H1 (cell line): ENCODE measurements around the gene SLC10A2. TPM values are rescaled to one million over a fixed set of nuclear protein-coding genes. Genes with fewer than 3 reads are reported as not detected.

Source experiments
- CTCF ChIA-PET: fragments of 300-600 bp; sonication (Branson Sonifier 250); formaldehyde crosslinking; loops from one replicate; lab custom pipeline; 2021; ENCODE audit not compliant: partially characterized antibody; lab: Charles Lee
- POLR2A ChIA-PET: fragments of 300-600 bp; sonication (Branson Sonifier 250); formaldehyde crosslinking; loops from one replicate; lab custom pipeline; 2021; ENCODE audit warnings: inconsistent platforms; ENCODE audit not compliant: partially characterized antibody; lab: Charles Lee
- DNase-seq, 2 experiments: peaks; one replicate each; pipeline versions ENCODE4 v3.0.0 to v3.0.0-alpha.2; 2010 to 2022; ENCODE audit warnings: low spot score in 2 of 2, low read depth in 1 of 2, mixed read lengths in 1 of 2
- FAIRE-seq: peaks from 2 replicates; lab custom pipeline; 2011; peaks lifted over from hg19 to GRCh38; lab: Jason Lieb, UNC
- H2AFZ ChIP-seq: 2 replicates; pipeline ENCODE4 v1.8.1; 2012; ENCODE audit warnings: low read length, inconsistent platforms
- H2AK5ac ChIP-seq: 2 replicates; pipeline ENCODE4 v1.6.1; 2013; ENCODE audit warnings: low read depth, low read length
- H2BK120ac ChIP-seq: replicated peaks from 2 replicates; pipeline ENCODE3; 2013; ENCODE audit warnings: low read depth, low read length, inconsistent platforms
- H2BK12ac ChIP-seq: 2 replicates; pipeline ENCODE4 v1.6.1; 2013; ENCODE audit warnings: low read depth, low read length
- H2BK15ac ChIP-seq: 2 replicates; pipeline ENCODE4 v1.6.1; 2013; ENCODE audit warnings: low read length
- H2BK20ac ChIP-seq: 2 replicates; pipeline ENCODE4 v1.6.1; 2013; ENCODE audit warnings: low read length
- H2BK5ac ChIP-seq: 2 replicates; pipeline ENCODE4 v1.6.1; 2013; ENCODE audit warnings: low read depth, low read length
- H3K14ac ChIP-seq: 2 replicates; pipeline ENCODE4 v1.6.1; 2013; ENCODE audit warnings: inconsistent platforms; ENCODE audit not compliant: insufficient read length
- H3K18ac ChIP-seq: 2 replicates; pipeline ENCODE4 v1.6.1; 2013; ENCODE audit warnings: low read length; ENCODE audit errors: extremely low read depth
- H3K23ac ChIP-seq: 2 replicates; pipeline ENCODE4 v1.6.1; 2013; ENCODE audit warnings: inconsistent platforms; ENCODE audit not compliant: insufficient read length
- H3K23me2 ChIP-seq: 2 replicates; pipeline ENCODE4 v1.6.1; 2013; ENCODE audit warnings: low read depth, low read length
- H3K27ac ChIP-seq: 2 replicates; pipeline ENCODE4 v1.6.1; 2011; ENCODE audit warnings: low read depth, low read length, inconsistent platforms
- H3K27me3 ChIP-seq, 4 experiments: replicated peaks in 1 of 4; 1 replicate in 1 of 4; 2 replicates in 3 of 4; pipeline versions ENCODE4 v1.6.1 to v1.8.1; 2011 to 2013; ENCODE audit warnings: low read length in 3 of 4, mild to moderate bottlenecking in 3 of 4, inconsistent platforms in 2 of 4, mixed read lengths in 2 of 4, moderate library complexity in 1 of 4; ENCODE audit not compliant: control insufficient read depth in 3 of 4, insufficient read depth in 3 of 4; ENCODE audit errors: extremely low read depth in 1 of 4
- H3K36me3 ChIP-seq, 4 experiments: 2 replicates each; pipeline versions ENCODE4 v1.6.1 to v1.8.1; 2011 to 2013; ENCODE audit warnings: mild to moderate bottlenecking in 4 of 4, low read length in 3 of 4, moderate library complexity in 2 of 4, control low read depth in 1 of 4, inconsistent platforms in 1 of 4; ENCODE audit not compliant: insufficient read depth in 4 of 4, control insufficient read depth in 2 of 4
- H3K4ac ChIP-seq: replicated peaks from 2 replicates; pipeline ENCODE3; 2013; ENCODE audit warnings: low read length, low read depth, mixed read lengths, inconsistent platforms; ENCODE audit not compliant: insufficient read length
- H3K4me1 ChIP-seq, 4 experiments: replicated peaks in 1 of 4; 1 replicate in 1 of 4; 2 replicates in 3 of 4; pipeline versions ENCODE4 v1.6.1 to v1.8.1; 2011 to 2013; ENCODE audit warnings: low read length in 3 of 4, inconsistent platforms in 2 of 4, mixed read lengths in 1 of 4; ENCODE audit not compliant: insufficient read depth in 4 of 4, control insufficient read depth in 3 of 4
- H3K4me2 ChIP-seq, 2 experiments: 2 replicates each; pipeline versions ENCODE4 v1.6.1 to v1.8.1; 2011 to 2013; ENCODE audit warnings: low read depth in 2 of 2, low read length in 2 of 2, control low read depth in 1 of 2, inconsistent platforms in 1 of 2, mild to moderate bottlenecking in 1 of 2; ENCODE audit not compliant: insufficient read depth in 1 of 2
- H3K4me3 ChIP-seq, 4 experiments: fragments of 200-600, 300-600 bp in 1 of 4; sonication (generic), shearing (Covaris generic), sonication (Bioruptor Twin) in 1 of 4; 2 replicates each; pipeline versions ENCODE4 v1.5.1 to v1.8.1; 2011 to 2016; ENCODE audit warnings: low read length in 4 of 4, low read depth in 3 of 4, control low read depth in 2 of 4, inconsistent platforms in 2 of 4, mild to moderate bottlenecking in 2 of 4, mixed read lengths in 1 of 4, moderate library complexity in 1 of 4; ENCODE audit not compliant: insufficient read depth in 2 of 4; ENCODE audit errors: extremely low read depth in 1 of 4
- H3K56ac ChIP-seq: replicated peaks from 2 replicates; pipeline ENCODE3; 2013; ENCODE audit warnings: low read depth, mild to moderate bottlenecking, mixed read lengths, low read length, inconsistent platforms; ENCODE audit not compliant: insufficient read length
- H3K79me1 ChIP-seq: 2 replicates; pipeline ENCODE4 v1.6.1; 2013; ENCODE audit warnings: low read depth, low read length, control low read depth
- H3K79me2 ChIP-seq, 2 experiments: 2 replicates each; pipeline versions ENCODE4 v1.6.1 to v1.8.1; 2012 to 2013; ENCODE audit warnings: low read length in 2 of 2, mild to moderate bottlenecking in 2 of 2, inconsistent platforms in 1 of 2; ENCODE audit not compliant: insufficient read depth in 2 of 2, control insufficient read depth in 1 of 2
- H3K9ac ChIP-seq, 4 experiments: replicated peaks in 1 of 4; 1 replicate in 1 of 4; 2 replicates in 3 of 4; pipeline versions ENCODE4 v1.6.1 to v1.8.1; 2011 to 2013; ENCODE audit warnings: low read depth in 3 of 4, low read length in 3 of 4, control low read depth in 2 of 4, mild to moderate bottlenecking in 2 of 4, moderate library complexity in 2 of 4, inconsistent platforms in 1 of 4; ENCODE audit errors: extremely low read depth in 1 of 4
- H3K9me3 ChIP-seq, 2 experiments: 2 replicates each; pipeline versions ENCODE4 v1.6.1 to v1.8.1; 2012 to 2013; ENCODE audit warnings: mild to moderate bottlenecking in 2 of 2, moderate library complexity in 2 of 2, control low read depth in 1 of 2, inconsistent platforms in 1 of 2, low read depth in 1 of 2, low read length in 1 of 2, mixed read lengths in 1 of 2; ENCODE audit not compliant: insufficient read depth in 2 of 2
- H4K20me1 ChIP-seq, 2 experiments: replicated peaks in 1 of 2; 2 replicates each; pipeline versions ENCODE3 to v1.8.1; 2011 to 2013; ENCODE audit warnings: inconsistent platforms in 2 of 2, low read length in 2 of 2, mild to moderate bottlenecking in 1 of 2; ENCODE audit not compliant: insufficient read depth in 2 of 2, control insufficient read depth in 1 of 2
- H4K5ac ChIP-seq: 2 replicates; pipeline ENCODE4 v1.6.1; 2013; ENCODE audit warnings: low read length, low read depth, mixed read lengths, inconsistent platforms; ENCODE audit not compliant: insufficient read length
- H4K8ac ChIP-seq: 2 replicates; pipeline ENCODE4 v1.8.0; 2013; ENCODE audit warnings: mild to moderate bottlenecking, moderate library complexity, low read length, inconsistent platforms; ENCODE audit not compliant: insufficient read depth; ENCODE audit errors: extremely low read depth
- H4K91ac ChIP-seq: replicated peaks from 2 replicates; pipeline ENCODE3; 2013; ENCODE audit warnings: low read length, mixed read lengths, inconsistent platforms; ENCODE audit not compliant: insufficient read length
- CBX5 ChIP-seq: fragments of 300-800, 300-1000 bp; sonication (generic); IDR thresholded peaks from 2 replicates; pipeline ENCODE4 v1.7.1; 2016; ENCODE audit warnings: antibody characterized with exemption, low read length, low read depth
- CHD2 ChIP-seq: IDR thresholded peaks from 2 replicates; pipeline ENCODE4 v1.6.1; 2012; ENCODE audit warnings: low read length, improper control_type of control experiment
- CTCF ChIP-seq, 3 experiments: IDR thresholded peaks; 1 replicate in 2 of 3; 2 replicates in 1 of 3; pipeline versions ENCODE4 v1.5.1 to v1.6.1; 2011; ENCODE audit warnings: low read length in 3 of 3, mild to moderate bottlenecking in 3 of 3, inconsistent platforms in 2 of 3, low read depth in 1 of 3, moderate library complexity in 1 of 3; ENCODE audit not compliant: insufficient read depth in 1 of 3; ENCODE audit errors: control extremely low read depth in 1 of 3
- EZH2 ChIP-seq: fragments of 200-600 bp; sonication (generic); IDR thresholded peaks from 2 replicates; pipeline ENCODE4 v1.7.1; 2012; ENCODE audit warnings: low read depth, mild to moderate bottlenecking, moderate library complexity, low read length, inconsistent platforms; ENCODE audit not compliant: severe bottlenecking
- JUND ChIP-seq: IDR thresholded peaks from 2 replicates; pipeline ENCODE4 v1.6.1; 2011; ENCODE audit warnings: mild to moderate bottlenecking, improper control_type of control experiment, low read length
- PHF8 ChIP-seq: fragments of 200-600 bp; sonication (generic); conservative IDR thresholded peaks from 2 replicates; pipeline ENCODE4 v1.7.1; 2012; ENCODE audit warnings: low read depth, mild to moderate bottlenecking, inconsistent platforms, low read length, moderate library complexity
- POLR2AphosphoS5 ChIP-seq: IDR thresholded peaks from 2 replicates; pipeline ENCODE4 v1.6.1; 2011; ENCODE audit warnings: low read depth, low read length
- RNF2 ChIP-seq: fragments of 200-900, 300-1000 bp; sonication (generic); IDR thresholded peaks from 2 replicates; pipeline ENCODE4 v1.7.1; 2016; ENCODE audit warnings: borderline replicate concordance, low read depth, mild to moderate bottlenecking, antibody characterized with exemption, low read length; ENCODE audit not compliant: poor library complexity, severe bottlenecking; ENCODE audit errors: missing control alignments
- SIN3A ChIP-seq, 2 experiments: IDR thresholded peaks in 1 of 2; conservative IDR thresholded peaks in 1 of 2; 2 replicates each; pipeline ENCODE4 v1.6.1; 2011 to 2012; ENCODE audit warnings: low read length in 2 of 2, improper control_type of control experiment in 1 of 2, low read depth in 1 of 2, mild to moderate bottlenecking in 1 of 2
- SIRT6 ChIP-seq: IDR thresholded peaks from one replicate; pipeline ENCODE4 v1.7.1; 2012; ENCODE audit warnings: low read length, inconsistent platforms
- TEAD4 ChIP-seq: IDR thresholded peaks from 2 replicates; pipeline ENCODE4 v1.6.1; 2012; ENCODE audit warnings: low read depth, low read length, inconsistent platforms, mixed read lengths
- whole genome bisulfite sequencing, 2 experiments: shearing (Covaris generic) in 1 of 2; methylation state at CpG; one replicate each; pipeline versions ENCODE4 v1.1.6 to v1.1.7; 2013 to 2015; ENCODE audit warnings: low lambda C conversion rate in 2 of 2, mixed read lengths in 2 of 2, inconsistent platforms in 1 of 2, low coverage in 1 of 2, missing lambda C conversion rate in 1 of 2; ENCODE audit not compliant: insufficient replicate concordance in 2 of 2, insufficient coverage in 1 of 2, insufficient read length in 1 of 2; ENCODE audit errors: extremely low coverage in 1 of 2, missing lambda C conversion rate in 1 of 2; 5-methylcytosine and 5-hydroxymethylcytosine counted together
- polyA plus RNA-seq, 7 experiments: library from polyadenylated mRNA; depleted of rRNA in 3 of 7; stranded (reverse) in 5 of 7; unstranded in 2 of 7; fragments of >200 nt in 5 of 7; fragments of 200-250 nt in 2 of 7; gene quantifications; 1 replicate in 5 of 7; 2 replicates in 1 of 7; 4 replicates in 1 of 7; pipeline versions ENCODE4 v1.2.1 to v1.2.3, GENCODE V29; 2011 to 2013; ENCODE audit warnings: missing spikeins in 2 of 7, mixed read lengths in 2 of 7
- total RNA-seq: library from RNA; stranded (reverse); fragmentation: NEBNext Ultra II Directional; extraction: Animal tissue kit (Norgen Biotek cat#: 25700); gene quantifications from 2 replicates; pipeline ENCODE4 v1.2.1, GENCODE V29; 2021

SLC10A2 gene
- total and polyA plus RNA-seq, 2 of the 8 experiments (the other 6 are each of a cell fraction or from before 2014, with no cell fraction given) = not detected

GRCh38 chr13:103104340-103104739 is 38.1 kb upstream of the SLC10A2 start:
- no peak overlapping the region for H3K4ac ChIP-seq
- no peak overlapping the region for H3K9ac ChIP-seq
- no peak overlapping the region for H4K91ac ChIP-seq
- H2BK5ac ChIP-seq = no peak overlapping the region
- 0 out of 2 replicates have a peak overlapping the region, but pooled peaks have one; percentile 21 for H2AFZ ChIP-seq
- no peak overlapping the region for H3K27ac ChIP-seq
- no peaks in the 10 kb centered on the region for H3K36me3 ChIP-seq
- WGBS, 2 experiments = 61% methylated on average over 5 of the region's 5 CpGs; no CpG with 5 or more reads in 1 of the 2 experiments
- no peak overlapping the region for H3K56ac ChIP-seq
- no peak overlapping the region for H3K18ac ChIP-seq
- DNase-seq (peak; percentile 34 to 51), FAIRE-seq (no peak)
- H3K27me3 ChIP-seq = no peaks in the 10 kb centered on the region
- H2BK12ac ChIP-seq = peak overlapping the region; percentile 77
- H4K8ac ChIP-seq = no peak overlapping the region
- no peak overlapping the region for H2BK15ac ChIP-seq
- no peak overlapping the region for H3K23ac ChIP-seq
- H4K5ac ChIP-seq = no peak overlapping the region
- H3K4me3 ChIP-seq = no peak overlapping the region
- H3K23me2 ChIP-seq = 0 out of 2 replicates have a peak, but pooled peaks cover 1% of the 10 kb centered on the region
- H3K79me1 ChIP-seq = no peaks in the 10 kb centered on the region
- no peak overlapping the region; a peak in 1 of 4 replicates for H3K4me2 ChIP-seq
- no peaks in the 10 kb centered on the region for H3K9me3 ChIP-seq
- H2BK20ac ChIP-seq = no peak overlapping the region; the same call in 1 of the 2 replicates
- no peaks in the 10 kb centered on the region for H3K79me2 ChIP-seq
- no peak overlapping the region for H3K14ac ChIP-seq
- H3K4me1 ChIP-seq = peaks cover 0 to 5% (median 2%) of the 10 kb centered on the region in 4 experiments; a peak in 6 of 7 replicates
- no peak overlapping the region for H2BK120ac ChIP-seq
- ChIA-PET POLR2A (no interaction called here), CTCF (interaction anchor here (0.6 kb wide), 1 partner anchor 85 kb away, joined by 3 read pairs; no protein-coding TSS in a partner anchor)
- H4K20me1 ChIP-seq = no peaks in the 10 kb centered on the region
- H2AK5ac ChIP-seq = no peak overlapping the region
- TF ChIP-seq PHF8 = no peak
- TF ChIP-seq EZH2 = no peak
- TF ChIP-seq CBX5 = no peak
- TF ChIP-seq SIRT6 = no peak
- peak; percentile 85 for TF ChIP-seq TEAD4
- no peak for TF ChIP-seq SIN3A (conservative IDR thresholded peaks at IDR 0.05 in 1 of 2, IDR thresholded peaks at IDR 0.05 in 1 of 2; ENCODE audit: low read depth in 1 of 2, low read length in 2 of 2)
- TF ChIP-seq CTCF (IDR thresholded peaks at IDR 0.05; ENCODE audit: control extremely low read depth in 1 of 3, insufficient read depth in 1 of 3, low read depth in 1 of 3, low read length in 3 of 3) = no peak
- TF ChIP-seq RNF2 = no peak
- TF ChIP-seq POLR2AphosphoS5 = no peak
- TF ChIP-seq JUND = no peak
- no peak for TF ChIP-seq CHD2
